GM23248 (cell line): ENCODE data around the gene YBX3. TPM values are rescaled to one million over a fixed set of nuclear protein-coding genes. Genes with fewer than 3 reads are reported as not detected.

ENCODE experiments used
- DNase-seq: peaks from one replicate; pipeline ENCODE4 v3.0.0-alpha.2; 2015
- H2AFZ ChIP-seq: fragments of 200-600 bp; sonication (generic); 2 replicates; pipeline ENCODE4 v1.6.1; 2016; ENCODE audit warnings: antibody characterized with exemption
- H3F3A ChIP-seq: fragments of 200-600 bp; sonication (generic); 2 replicates; pipeline ENCODE4 v1.6.1; 2016; ENCODE audit warnings: mild to moderate bottlenecking, antibody characterized with exemption, mixed run types; ENCODE audit not compliant: insufficient read depth
- H3K27ac ChIP-seq: fragments of 200-600 bp; sonication (generic); 2 replicates; pipeline ENCODE4 v1.5.1; 2016; ENCODE audit warnings: mild to moderate bottlenecking
- H3K27me3 ChIP-seq: fragments of 200-600 bp; sonication (generic); replicated peaks from 2 replicates; pipeline ENCODE4 v1.6.1; 2016; ENCODE audit warnings: mild to moderate bottlenecking; ENCODE audit not compliant: insufficient read depth
- H3K36me3 ChIP-seq: fragments of 200-600 bp; sonication (generic); 2 replicates; pipeline ENCODE4 v1.6.1; 2016; ENCODE audit warnings: low read depth, mild to moderate bottlenecking
- H3K4me1 ChIP-seq: fragments of 200-600 bp; sonication (generic); 2 replicates; pipeline ENCODE4 v1.6.1; 2016; ENCODE audit warnings: mild to moderate bottlenecking; ENCODE audit not compliant: insufficient read depth
- H3K4me2 ChIP-seq: fragments of 200-600 bp; sonication (generic); one replicate; pipeline ENCODE4 v1.6.1; 2016; ENCODE audit warnings: mild to moderate bottlenecking; ENCODE audit not compliant: unreplicated experiment
- H3K4me3 ChIP-seq: fragments of 200-600 bp; sonication (generic); 2 replicates; pipeline ENCODE4 v1.5.1; 2016; ENCODE audit warnings: mild to moderate bottlenecking
- H3K79me2 ChIP-seq: fragments of 200-600 bp; sonication (generic); 2 replicates; pipeline ENCODE4 v1.6.1; 2016; ENCODE audit warnings: mild to moderate bottlenecking; ENCODE audit not compliant: insufficient read depth
- H3K9ac ChIP-seq: fragments of 200-600 bp; sonication (generic); 2 replicates; pipeline ENCODE4 v1.6.1; 2016; ENCODE audit warnings: mild to moderate bottlenecking
- H3K9me2 ChIP-seq: fragments of 200-600 bp; sonication (generic); 2 replicates; pipeline ENCODE4 v1.6.1; 2016; ENCODE audit warnings: mixed run types, mild to moderate bottlenecking, moderate library complexity; ENCODE audit not compliant: insufficient read depth
- H3K9me3 ChIP-seq: fragments of 200-600 bp; sonication (generic); one replicate; pipeline ENCODE4 v1.6.1; 2017; ENCODE audit warnings: low read depth
- H4K20me1 ChIP-seq: fragments of 200-600 bp; sonication (generic); 2 replicates; pipeline ENCODE4 v1.6.0; 2016; ENCODE audit not compliant: insufficient read depth
- EZH2 ChIP-seq: fragments of 200-600 bp; sonication (generic); IDR thresholded peaks from 2 replicates; pipeline ENCODE4 v1.6.1; 2018; ENCODE audit warnings: antibody characterized with exemption, mild to moderate bottlenecking; ENCODE audit not compliant: insufficient read depth, poor library complexity, severe bottlenecking
- EZH2phosphoT487 ChIP-seq: fragments of 200-600 bp; sonication (generic); IDR thresholded peaks from 2 replicates; pipeline ENCODE4 v1.6.1; 2018; ENCODE audit warnings: antibody characterized with exemption, moderate library complexity, mild to moderate bottlenecking, low read depth; ENCODE audit not compliant: insufficient read depth
- WGBS, 2 experiments: methylation state at CpG; one replicate each; pipeline ENCODE4 v1.1.6; 2015 to 2017; ENCODE audit warnings: low lambda C conversion rate in 2 of 2, low coverage in 1 of 2; ENCODE audit errors: missing lambda C conversion rate in 2 of 2; 5-methylcytosine and 5-hydroxymethylcytosine counted together
- in situ Hi-C: fragments of 300-500 bp; cut with MboI; formaldehyde crosslinking; loops from 2 replicates; pipeline ENCODE4 v1.15.0; 2020
- polyA plus RNA-seq: library from polyadenylated mRNA; unstranded; fragments of >200 nt; fragmentation: Nextera tagmentation; extraction: Ambion mirVana; gene quantifications from 2 replicates; pipeline ENCODE4 v1.2.1, GENCODE V29; 2016
- total RNA-seq: library from RNA; depleted of rRNA; stranded (reverse); fragments of >200 nt; shearing (Covaris generic); gene quantifications from 2 replicates; pipeline ENCODE4 v1.2.3, GENCODE V29; 2014; rRNA removed

The YBX3 gene
- total and polyA plus RNA-seq, 2 experiments from 2014 or later, result 108 to 215 TPM

DNA sequence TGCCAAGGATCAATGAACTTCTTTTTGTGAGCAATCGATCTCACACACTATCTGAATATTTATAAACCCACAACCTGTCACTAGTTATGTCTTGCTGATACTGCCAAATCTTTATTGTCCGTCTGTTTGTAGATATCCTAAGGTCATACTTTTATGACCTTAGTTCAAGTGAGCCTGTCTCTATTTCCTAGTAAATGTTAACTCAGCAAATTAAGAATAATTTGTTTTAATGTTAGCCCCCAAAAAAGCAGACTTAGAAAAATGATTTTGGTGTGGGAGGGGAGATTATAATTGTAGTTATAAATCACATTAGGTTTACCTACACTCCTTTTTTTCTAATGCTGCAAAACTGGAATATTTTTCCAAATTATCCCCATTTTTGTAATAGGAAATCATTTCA lies 58.6 kb downstream of the YBX3 start:
- WGBS, 2 experiments, result 53 to 59% methylated on average over 2 of the region's 2 CpGs
- in situ Hi-C loops, result no loop called here
- no peaks in the 10 kb centered on the region for H3K9me2 ChIP-seq
- no peaks in the 10 kb centered on the region for H3K9me3 ChIP-seq
- H3F3A ChIP-seq, result no peaks in the 10 kb centered on the region
- H3K4me2 ChIP-seq, result no peak overlapping the region
- H3K36me3 ChIP-seq, result no peaks in the 10 kb centered on the region
- H3K27ac ChIP-seq, result no peak overlapping the region
- no peaks in the 10 kb centered on the region for H3K4me1 ChIP-seq
- no peak overlapping the region for H3K9ac ChIP-seq
- no peak for TF ChIP-seq EZH2
- no peak for TF ChIP-seq EZH2phosphoT487
- H3K79me2 ChIP-seq, result no peaks in the 10 kb centered on the region
- H3K4me3 ChIP-seq, result no peak overlapping the region
- no peaks in the 10 kb centered on the region for H4K20me1 ChIP-seq
- no peaks in the 10 kb centered on the region for H3K27me3 ChIP-seq
- DNase-seq, result no peak
- H2AFZ ChIP-seq, result no peak overlapping the region

DNA sequence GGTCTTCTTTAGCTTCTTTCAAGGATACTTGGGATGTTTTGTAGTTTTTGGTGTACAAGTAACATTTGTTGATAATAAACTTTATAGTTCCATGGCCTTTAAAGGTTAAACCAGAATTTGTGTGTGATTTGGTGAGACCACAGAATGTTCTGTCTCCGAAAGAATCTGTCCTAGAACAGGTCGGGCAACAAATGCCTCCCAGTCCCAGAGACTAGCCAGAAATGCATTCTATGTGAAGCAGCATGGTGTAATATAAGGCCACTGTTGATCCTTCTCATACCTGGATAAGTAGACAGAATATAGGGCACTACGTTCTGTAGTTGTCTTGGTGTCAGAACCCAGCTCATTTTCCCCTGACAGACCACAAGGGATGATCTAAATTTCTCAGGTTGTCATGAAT lies 59.3 kb downstream of the YBX3 start:
- TF ChIP-seq EZH2 (no peak), EZH2phosphoT487 (no peak)
- no peaks in the 10 kb centered on the region for H3K4me1 ChIP-seq
- no peaks in the 10 kb centered on the region for H3K79me2 ChIP-seq
- 90 to 93% methylated on average over 3 of the region's 3 CpGs for WGBS, 2 experiments
- no peaks in the 10 kb centered on the region for H3K9me3 ChIP-seq
- DNase-seq, result no peak
- H3F3A ChIP-seq, result no peaks in the 10 kb centered on the region
- H3K27ac ChIP-seq, result no peak overlapping the region
- no peaks in the 10 kb centered on the region for H3K36me3 ChIP-seq
- no peaks in the 10 kb centered on the region for H3K9me2 ChIP-seq
- H2AFZ ChIP-seq, result no peak overlapping the region
- H3K9ac ChIP-seq, result no peak overlapping the region
- no peak overlapping the region for H3K4me3 ChIP-seq
- H3K4me2 ChIP-seq, result no peak overlapping the region
- in situ Hi-C loops, result no loop called here
- no peaks in the 10 kb centered on the region for H3K27me3 ChIP-seq
- no peaks in the 10 kb centered on the region for H4K20me1 ChIP-seq

DNA sequence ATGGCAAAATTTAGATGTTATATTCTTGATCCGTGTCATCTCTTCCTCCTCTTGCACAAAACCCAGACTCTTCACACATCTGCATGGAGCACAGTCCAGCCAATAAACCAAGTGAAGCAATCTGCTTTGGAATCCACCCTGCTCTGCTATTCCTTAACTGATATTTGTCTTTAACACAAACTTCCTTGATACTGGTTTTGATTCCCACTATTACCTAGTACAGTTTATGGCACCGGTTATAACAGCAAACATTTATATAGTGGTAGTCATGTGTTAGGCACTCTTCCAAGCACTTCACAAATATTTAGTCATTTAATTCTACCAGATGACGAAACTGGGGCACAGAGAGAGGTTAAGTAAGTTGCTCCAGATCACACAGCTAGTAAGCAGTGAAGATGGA lies 61.8 kb downstream of the YBX3 start:
- H3K4me1 ChIP-seq, result no peaks in the 10 kb centered on the region
- H3K27ac ChIP-seq, result no peak overlapping the region
- H3K9me2 ChIP-seq, result no peaks in the 10 kb centered on the region
- 36 to 46% methylated on average over 3 of the region's 3 CpGs for WGBS, 2 experiments
- H3K4me2 ChIP-seq, result no peak overlapping the region
- TF ChIP-seq EZH2, result no peak
- no peak for TF ChIP-seq EZH2phosphoT487
- H3F3A ChIP-seq, result no peaks in the 10 kb centered on the region
- H3K9me3 ChIP-seq, result no peaks in the 10 kb centered on the region
- H4K20me1 ChIP-seq, result no peaks in the 10 kb centered on the region
- in situ Hi-C loops, result no loop called here
- H3K9ac ChIP-seq, result no peak overlapping the region
- H3K36me3 ChIP-seq, result no peaks in the 10 kb centered on the region
- DNase-seq, result peak; percentile 62
- H3K27me3 ChIP-seq, result no peaks in the 10 kb centered on the region
- H2AFZ ChIP-seq, result no peak overlapping the region
- H3K4me3 ChIP-seq, result no peak overlapping the region
- H3K79me2 ChIP-seq, result no peaks in the 10 kb centered on the region

DNA sequence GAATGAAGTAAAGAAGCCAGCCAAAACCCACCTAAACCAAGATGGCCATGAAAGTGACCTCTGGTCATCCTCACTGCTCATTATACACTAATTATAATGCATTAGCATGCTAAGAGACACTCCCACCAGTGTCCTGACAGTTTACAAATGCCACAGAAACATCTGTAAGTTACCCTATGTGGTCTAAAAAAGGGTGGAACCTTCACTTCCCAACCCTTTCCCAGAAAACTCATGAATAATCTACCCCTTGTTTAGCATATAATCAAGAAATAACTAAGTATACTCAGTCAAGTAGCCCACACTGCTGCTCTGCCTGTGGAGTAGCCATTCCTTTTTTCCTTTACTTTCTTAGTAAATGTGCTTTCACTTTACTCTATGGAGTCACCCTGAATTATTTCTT lies 69.1 kb downstream of the YBX3 start:
- Histone ChIP-seq H3K4me2 (no peak overlapping the region), H3K36me3 (no peaks in the 10 kb centered on the region), H3K27me3 (no peaks in the 10 kb centered on the region), H3K9ac (no peak overlapping the region), H3F3A (no peaks in the 10 kb centered on the region), H3K9me2 (no peaks in the 10 kb centered on the region), H3K4me3 (no peak overlapping the region), H3K4me1 (no peaks in the 10 kb centered on the region), H3K27ac (no peak overlapping the region), H3K79me2 (no peaks in the 10 kb centered on the region), H2AFZ (no peak overlapping the region), H3K9me3 (no peaks in the 10 kb centered on the region), H4K20me1 (no peaks in the 10 kb centered on the region)
- no peak for TF ChIP-seq EZH2
- no peak for TF ChIP-seq EZH2phosphoT487
- in situ Hi-C loops, result no loop called here
- DNase-seq, result no peak

DNA sequence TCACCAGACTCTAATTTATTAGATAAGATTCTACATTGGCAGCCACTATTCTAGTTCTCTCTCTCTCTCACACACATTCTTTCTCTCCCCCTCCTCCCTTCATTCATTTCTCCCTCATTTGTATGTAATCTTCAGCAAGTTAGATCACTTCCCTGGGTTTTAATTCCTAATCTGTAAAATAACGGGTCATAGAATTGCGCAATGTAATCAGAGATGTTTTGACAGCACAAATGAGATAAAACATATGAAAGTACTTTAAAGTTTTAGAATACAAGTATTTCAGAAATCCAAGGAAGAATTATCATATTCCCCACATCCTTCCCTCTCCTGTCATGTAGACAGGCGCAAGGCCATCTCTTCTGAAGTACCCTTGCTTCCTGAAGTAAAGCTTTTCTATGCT lies 70.9 kb downstream of the YBX3 start:
- H3K36me3 ChIP-seq, result no peaks in the 10 kb centered on the region
- H3K4me3 ChIP-seq, result no peak overlapping the region
- TF ChIP-seq EZH2 (no peak), EZH2phosphoT487 (no peak)
- no peaks in the 10 kb centered on the region for H3K9me2 ChIP-seq
- 73 to 74% methylated on average over 3 of the region's 3 CpGs for WGBS, 2 experiments
- no peak overlapping the region for H2AFZ ChIP-seq
- no peak for DNase-seq
- H3K27me3 ChIP-seq, result no peaks in the 10 kb centered on the region
- H3K9me3 ChIP-seq, result no peaks in the 10 kb centered on the region
- no peaks in the 10 kb centered on the region for H3K4me1 ChIP-seq
- no peaks in the 10 kb centered on the region for H3K79me2 ChIP-seq
- no peaks in the 10 kb centered on the region for H4K20me1 ChIP-seq
- in situ Hi-C loops, result no loop called here
- H3F3A ChIP-seq, result no peaks in the 10 kb centered on the region
- H3K27ac ChIP-seq, result no peak overlapping the region
- H3K4me2 ChIP-seq, result no peak overlapping the region
- no peak overlapping the region for H3K9ac ChIP-seq

Other genes with a start within 250 kb of the YBX3 start
- 4.9 and 8.9 TPM in 2 replicates for gene EIF2S3B, start 217.4 kb downstream of the YBX3 start, total RNA-seq
- 0.39 and 0.61 TPM in 2 replicates for gene EIF2S3B, start 217.4 kb downstream of the YBX3 start, polyA plus RNA-seq
- 16.6 and 27.8 TPM in 2 replicates for gene MAGOHB, start 109.7 kb downstream of the YBX3 start, total RNA-seq
- 72.4 and 78.0 TPM in 2 replicates for gene MAGOHB, start 109.7 kb downstream of the YBX3 start, polyA plus RNA-seq
- gene STYK1, start 49.3 kb downstream of the YBX3 start, total RNA-seq, result 1.1 TPM in 1 of 2 replicates, not detected in the other
- gene STYK1, start 49.3 kb downstream of the YBX3 start, polyA plus RNA-seq, result 0.89 and 0.93 TPM in 2 replicates
- not detected in 2 replicates for gene TAS2R7, start 79.3 kb upstream of the YBX3 start, total RNA-seq
- not detected in 2 replicates for gene TAS2R7, start 79.3 kb upstream of the YBX3 start, polyA plus RNA-seq
- not detected in 2 replicates for gene TAS2R8, start 84.0 kb upstream of the YBX3 start, total RNA-seq
- not detected in 2 replicates for gene TAS2R8, start 84.0 kb upstream of the YBX3 start, polyA plus RNA-seq
- gene TAS2R9, start 86.8 kb upstream of the YBX3 start, total RNA-seq, result not detected in 2 replicates
- gene TAS2R9, start 86.8 kb upstream of the YBX3 start, polyA plus RNA-seq, result not detected in 2 replicates
- gene TAS2R10, start 103.0 kb upstream of the YBX3 start, total RNA-seq, result not detected in 2 replicates
- gene TAS2R10, start 103.0 kb upstream of the YBX3 start, polyA plus RNA-seq, result not detected in 2 replicates
- gene PRR4, start 126.2 kb upstream of the YBX3 start, total RNA-seq, result 1.1 TPM in 1 of 2 replicates, not detected in the other
- gene PRR4, start 126.2 kb upstream of the YBX3 start, polyA plus RNA-seq, result 1.8 and 3.9 TPM in 2 replicates
- gene PRH1, start 160.9 kb upstream of the YBX3 start, total RNA-seq, result 4.8 and 7.3 TPM in 2 replicates
- gene PRH1, start 160.9 kb upstream of the YBX3 start, polyA plus RNA-seq, result 8.4 and 10.7 TPM in 2 replicates
- gene TAS2R13, start 186.2 kb upstream of the YBX3 start, total RNA-seq, result 0.13 and 0.32 TPM in 2 replicates
- gene TAS2R13, start 186.2 kb upstream of the YBX3 start, polyA plus RNA-seq, result not detected in 2 replicates
- 2.5 TPM in 1 of 2 replicates, not detected in the other for gene PRH2, start 205.9 kb upstream of the YBX3 start, total RNA-seq
- 0.53 TPM in 1 of 2 replicates, not detected in the other for gene PRH2, start 205.9 kb upstream of the YBX3 start, polyA plus RNA-seq
- 0.76 and 1.2 TPM in 2 replicates for gene TAS2R14, start 215.9 kb upstream of the YBX3 start, total RNA-seq
- 3.0 and 3.4 TPM in 2 replicates for gene TAS2R14, start 215.9 kb upstream of the YBX3 start, polyA plus RNA-seq